Measurements from ENCODE around the gene KAT8.

DNA sequence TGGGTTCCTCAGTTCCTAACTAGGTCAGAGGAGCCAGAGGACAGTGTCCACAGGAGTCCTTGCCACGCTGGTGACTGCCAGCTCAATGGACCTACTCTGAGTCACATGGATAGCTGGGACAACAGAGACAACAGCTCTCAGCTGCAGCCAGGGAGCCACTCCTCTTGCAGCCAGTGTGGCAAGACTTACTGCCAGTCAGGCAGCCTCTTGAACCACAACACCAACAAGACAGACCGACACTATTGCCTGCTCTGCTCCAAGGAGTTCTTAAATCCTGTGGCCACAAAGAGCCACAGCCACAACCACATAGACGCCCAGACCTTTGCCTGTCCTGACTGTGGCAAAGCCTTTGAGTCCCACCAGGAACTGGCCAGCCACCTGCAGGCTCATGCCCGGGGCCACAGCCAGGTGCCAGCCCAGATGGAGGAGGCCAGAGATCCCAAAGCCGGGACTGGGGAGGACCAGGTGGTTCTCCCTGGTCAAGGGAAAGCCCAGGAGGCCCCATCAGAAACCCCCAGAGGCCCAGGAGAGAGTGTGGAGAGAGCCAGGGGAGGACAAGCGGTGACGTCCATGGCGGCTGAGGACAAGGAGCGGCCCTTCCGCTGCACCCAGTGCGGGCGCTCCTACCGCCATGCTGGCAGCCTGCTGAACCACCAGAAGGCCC, 36.6 kb upstream of the KAT8 start:
- TF ChIP-seq CTCF (tag by site-specific recombination; IDR thresholded peaks at IDR 0.05): no peak
- no peak for TF ChIP-seq ZNF830 (tag by site-specific recombination; IDR thresholded peaks at IDR 0.05; ENCODE audit: low read depth)

Data from HEK293 (cell line).